Ascending aorta (tissue), 2 donors: Measurements from ENCODE around the gene MGLL. TPM values are rescaled to one million over a fixed set of nuclear protein-coding genes. Genes with fewer than 3 reads are reported as not detected.
A peak's percentile ranks its signal among the peaks of the same experiment; 100 is the strongest.

Experiments
- DNase-seq, 2 donors: peaks; one replicate each; pipeline ENCODE4 v3.0.0-alpha.2; 2019; ENCODE audit warnings: low spot score in 2 of 2
- H3K27ac ChIP-seq, 2 donors: fragments of 200-600 bp; sonication (generic); one replicate each; pipeline ENCODE4 v1.5.1; 2016 to 2017; ENCODE audit warnings: mild to moderate bottlenecking in 1 of 2
- H3K27me3 ChIP-seq: fragments of 200-600 bp; sonication (generic); one replicate; pipeline ENCODE4 v1.5.1; 2017
- H3K36me3 ChIP-seq, 2 donors: fragments of 200-600 bp; sonication (generic); one replicate each; pipeline ENCODE4 v1.5.1; 2016
- H3K4me1 ChIP-seq, 2 donors: fragments of 200-600 bp; sonication (generic); one replicate each; pipeline ENCODE4 v1.5.1; 2016 to 2017; ENCODE audit warnings: mild to moderate bottlenecking in 1 of 2
- H3K4me3 ChIP-seq, 2 donors: fragments of 200-600 bp; sonication (generic); one replicate each; pipeline ENCODE4 v1.5.1; 2016 to 2017; ENCODE audit warnings: mild to moderate bottlenecking in 1 of 2
- H3K9me3 ChIP-seq, 2 donors: fragments of 200-600 bp; sonication (generic); one replicate each; pipeline ENCODE4 v1.5.1; 2016
- CTCF ChIP-seq, 3 experiments: fragments of 200-600 bp in 2 of 3; fragments of 450-650 bp in 1 of 3; sonication (generic) in 2 of 3; IDR thresholded peaks; one replicate each; pipeline ENCODE4 v1.5.1; 2016 to 2019; ENCODE audit warnings: antibody characterized with exemption in 3 of 3, mild to moderate bottlenecking in 1 of 3, moderate library complexity in 1 of 3
- intact Hi-C: fragments of 100-400 bp; cut with DNase I; formaldehyde crosslinking; loops from one replicate; pipeline ENCODE4 v1.15.1; 2023
- total RNA-seq: library from RNA; depleted of rRNA; stranded (reverse); fragments of >200 nt; gene quantifications from one replicate; pipeline ENCODE4 v1.1.0, GENCODE V29; 2016

Gene MGLL
- total RNA-seq, 1 donor from 2014 or later, result 101 TPM

DNA sequence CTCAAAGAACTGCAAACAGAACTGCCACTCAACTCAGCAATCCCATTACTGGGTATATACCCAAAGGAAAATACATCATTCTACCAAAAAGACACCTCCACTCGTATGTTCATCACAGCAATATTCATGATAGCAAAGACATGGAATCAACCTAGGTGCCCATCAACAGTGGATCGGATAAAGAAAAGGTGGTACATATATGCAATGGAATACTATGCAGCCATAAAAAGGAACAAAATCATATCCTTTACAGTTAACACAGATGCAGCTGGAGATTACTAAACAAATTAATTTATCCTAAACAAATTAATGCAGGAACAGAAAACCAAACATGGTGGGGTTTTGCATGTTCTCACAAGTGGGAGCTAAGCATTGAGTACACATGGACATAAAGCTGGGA is 27.3 kb downstream of the MGLL start:
- intact Hi-C loops, result no loop called here

DNA sequence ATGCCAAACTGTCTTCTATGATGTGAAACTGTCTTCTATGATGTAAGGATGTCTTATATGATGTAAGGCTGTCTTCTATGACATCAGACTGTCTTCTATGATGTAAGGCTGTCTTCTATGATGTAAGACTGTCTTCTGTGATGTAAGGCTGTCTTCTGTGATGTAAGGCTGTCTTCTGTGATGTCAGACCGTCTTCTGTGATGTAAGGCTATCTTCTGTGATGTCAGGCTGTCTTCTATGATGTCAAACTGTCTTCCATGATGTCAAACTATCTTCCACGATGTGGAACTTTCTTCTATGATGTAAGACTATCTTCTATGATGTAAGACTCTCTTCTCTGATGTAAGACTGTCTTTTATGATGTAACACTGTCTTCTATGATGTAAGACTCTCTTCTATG is 27.9 kb downstream of the MGLL start:
- no peak for TF ChIP-seq CTCF (IDR thresholded peaks at IDR 0.05)
- intact Hi-C loops, result no loop called here
- no peak overlapping the region for H3K27ac ChIP-seq
- no peak overlapping the region for H3K4me3 ChIP-seq
- DNase-seq, result no peak
- no peaks in the 10 kb centered on the region for H3K27me3 ChIP-seq
- no peaks in the 10 kb centered on the region for H3K9me3 ChIP-seq
- H3K36me3 ChIP-seq, result peaks cover 0 to 4% of the 10 kb centered on the region in 2 donors
- H3K4me1 ChIP-seq, result peaks cover 12 to 22% of the 10 kb centered on the region in 2 donors

More for the DNA sequence above, 27.3 kb downstream of the MGLL start:
- Histone ChIP-seq H3K4me1 (peaks cover 12 to 22% of the 10 kb centered on the region in 2 donors), H3K36me3 (peaks cover 0 to 4% of the 10 kb centered on the region in 2 donors), H3K27ac (no peak overlapping the region), H3K9me3 (no peaks in the 10 kb centered on the region), H3K4me3 (no peak overlapping the region), H3K27me3 (no peaks in the 10 kb centered on the region)
- no peak for DNase-seq
- TF ChIP-seq CTCF (IDR thresholded peaks at IDR 0.05), result no peak

DNA sequence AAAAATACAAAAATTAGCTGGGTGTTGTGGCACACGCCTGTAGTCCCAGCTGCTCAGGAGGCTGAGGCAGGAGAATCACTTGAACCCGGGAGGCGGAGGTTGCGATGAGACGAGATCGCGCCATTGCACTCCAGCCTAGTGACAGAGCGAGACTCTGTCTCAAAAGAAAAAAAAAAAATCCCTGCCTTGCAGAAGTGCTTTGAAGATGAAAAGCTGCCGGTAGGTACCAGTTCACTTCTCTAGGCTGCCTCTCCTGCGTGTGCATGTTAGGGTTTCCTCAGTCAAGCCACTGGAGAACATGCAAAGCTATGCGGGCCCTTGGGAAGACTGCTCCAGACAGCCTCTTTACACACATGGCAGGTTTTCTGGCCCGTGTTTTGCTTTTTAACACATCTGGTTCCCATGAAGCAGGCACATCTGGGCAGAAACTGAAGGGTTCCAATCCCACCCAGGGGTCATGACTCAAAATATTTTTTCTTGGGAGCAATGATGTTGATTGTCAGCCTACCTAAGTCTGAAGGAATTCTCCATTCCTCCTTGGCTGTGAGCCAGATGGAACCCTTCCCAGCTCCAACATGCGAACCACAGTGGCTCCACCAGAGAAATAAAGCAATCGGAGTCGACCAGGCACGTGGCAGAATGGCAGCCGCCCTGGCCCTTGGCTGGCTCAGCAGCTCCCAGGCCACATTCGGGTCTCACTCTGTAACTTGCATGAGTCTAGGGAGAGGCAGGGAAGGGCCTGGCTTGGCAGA is 29.6 kb downstream of the MGLL start:
- Histone ChIP-seq H3K9me3 (no peaks in the 10 kb centered on the region), H3K4me1 (peaks cover 12 to 32% of the 10 kb centered on the region in 2 donors), H3K4me3 (no peak overlapping the region), H3K27ac (peak overlapping the region; percentile 25 to 50), H3K36me3 (no peaks in the 10 kb centered on the region), H3K27me3 (no peaks in the 10 kb centered on the region)
- TF ChIP-seq CTCF (IDR thresholded peaks at IDR 0.05), result no peak
- intact Hi-C loops, result no loop called here
- peak in 1 of 2 donors; percentile 78 for DNase-seq

- no peak for DNase-seq
- peak overlapping the region; percentile 11 to 27 for H3K27ac ChIP-seq
Observed at GRCh38 chr3:127791221-127791913, 30.9 kb downstream of the MGLL start.

GRCh38 chr3:127790882-127791183 is 31.5 kb downstream of the MGLL start:
- peak overlapping the region in 1 of 2 donors; percentile 33 for H3K27ac ChIP-seq
- no peaks in the 10 kb centered on the region for H3K36me3 ChIP-seq
- TF ChIP-seq CTCF (IDR thresholded peaks at IDR 0.05), result no peak
- intact Hi-C loops, result no loop called here
- H3K4me3 ChIP-seq, result no peak overlapping the region
- peaks cover 17 to 50% of the 10 kb centered on the region in 2 donors for H3K4me1 ChIP-seq
- H3K9me3 ChIP-seq, result no peaks in the 10 kb centered on the region
- no peak for DNase-seq
- H3K27me3 ChIP-seq, result no peaks in the 10 kb centered on the region

More at GRCh38 chr3:127791221-127791913, 30.9 kb downstream of the MGLL start:
- Histone ChIP-seq H3K36me3 (no peaks in the 10 kb centered on the region), H3K4me3 (no peak overlapping the region), H3K27me3 (no peaks in the 10 kb centered on the region), H3K9me3 (no peaks in the 10 kb centered on the region), H3K4me1 (peaks cover 17 to 45% of the 10 kb centered on the region in 2 donors)
- intact Hi-C loops, result no loop called here
- no peak for TF ChIP-seq CTCF (IDR thresholded peaks at IDR 0.05)
